Spleen (tissue), 7 donors: ENCODE data around the gene WAC.

ENCODE experiments used
- CTCF ChIP-seq, 11 experiments: fragments of 200-600 bp in 7 of 11; fragments of 450-650 bp in 4 of 11; sonication (generic) in 4 of 11; IDR thresholded peaks in 8 of 11; conservative IDR thresholded peaks in 3 of 11; 1 replicate in 7 of 11; 2 replicates in 4 of 11; pipeline versions ENCODE4 v1.4.0 to v1.8.0; 2016 to 2021; ENCODE audit warnings: antibody characterized with exemption in 11 of 11, inconsistent platforms in 4 of 11, mild to moderate bottlenecking in 1 of 11
- POLR2A ChIP-seq, 3 donors: fragments of 450-650 bp; IDR thresholded peaks; one replicate each; pipeline ENCODE4 v1.5.1; 2017; ENCODE audit warnings: antibody characterized with exemption in 3 of 3, mild to moderate bottlenecking in 1 of 3
- donor health status: DM: no; HTN: no; CAD: no; lungs with moderate emphysema.
- donor health status: DM: no; HTN: no; CAD: no.
- donor health status: DM: no; HTN: no; CAD: no.

GRCh38 chr10:28664369-28664740 lies 131.4 kb downstream of the WAC start:
- TF ChIP-seq CTCF (IDR thresholded peaks at IDR 0.05 in 8 of 11, conservative IDR thresholded peaks at IDR 0.05 in 3 of 11) (no peak), POLR2A (IDR thresholded peaks at IDR 0.05) (no peak)
